Measurements from ENCODE around the gene GPS2.
"Not testable (repeated sequence)": the region's sequence is repeated elsewhere in the genome, so short reads cannot be mapped to it uniquely, and the experiment has no call there.

Gene GPS2

GRCh38 chr17:7348478-7349242 is 33.5 kb upstream of the GPS2 start:
- DNase-seq (ENCODE audit: low spot score), result no peak
- no peak for TF ChIP-seq CTCF (IDR thresholded peaks at IDR 0.05; ENCODE audit: extremely low read depth, insufficient read depth, missing control alignments)
- in situ Hi-C loops (cut with MboI; ENCODE audit: low pct_unique_long_range_greater_than_20kb, low sequenced_read_pairs, unreplicated experiment), result no loop called here

DNA sequence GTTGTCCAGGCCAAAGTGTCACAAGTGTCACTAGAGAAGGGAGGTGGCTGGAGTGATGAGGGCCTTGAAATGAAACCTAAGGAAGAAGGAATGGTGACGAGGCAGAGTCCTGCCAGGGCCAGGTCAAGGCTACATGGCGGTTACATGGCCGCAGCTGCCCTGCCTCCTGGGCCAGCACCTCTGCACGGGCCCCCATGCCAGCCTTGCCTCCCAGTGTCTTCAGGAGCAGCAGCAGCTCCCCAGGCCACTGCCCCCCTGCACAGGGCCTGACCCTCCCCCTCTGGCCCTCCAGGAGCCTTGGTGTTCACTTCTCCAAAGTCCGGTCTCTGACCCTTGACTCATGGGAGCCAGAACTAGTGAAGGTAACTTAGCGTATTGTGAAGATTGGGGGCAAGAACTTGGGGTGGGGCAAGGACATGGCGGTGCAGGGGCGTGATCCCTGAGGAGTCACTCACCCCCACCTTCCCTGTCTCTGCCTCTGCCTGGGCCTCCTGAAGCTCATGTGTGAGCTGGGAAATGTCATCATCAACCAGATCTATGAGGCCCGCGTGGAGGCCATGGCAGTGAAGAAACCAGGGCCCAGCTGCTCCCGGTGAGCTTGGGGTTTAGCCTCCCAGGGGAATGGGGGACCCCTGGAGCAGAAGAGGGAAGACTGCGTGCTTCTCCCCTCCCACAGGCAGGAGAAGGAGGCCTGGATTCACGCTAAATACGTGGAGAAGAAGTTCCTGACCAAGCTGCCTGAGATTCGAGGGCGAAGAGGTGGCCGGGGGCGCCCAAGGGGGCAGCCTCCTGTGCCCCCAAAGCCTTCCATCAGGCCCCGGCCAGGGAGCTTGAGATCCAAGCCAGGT is 32.7 kb upstream of the GPS2 start:
- TF ChIP-seq CTCF (IDR thresholded peaks at IDR 0.05; ENCODE audit: extremely low read depth, insufficient read depth, missing control alignments), result no peak
- in situ Hi-C loops (cut with MboI; ENCODE audit: low pct_unique_long_range_greater_than_20kb, low sequenced_read_pairs, unreplicated experiment), result no loop called here
- DNase-seq (ENCODE audit: low spot score), result no peak

DNA sequence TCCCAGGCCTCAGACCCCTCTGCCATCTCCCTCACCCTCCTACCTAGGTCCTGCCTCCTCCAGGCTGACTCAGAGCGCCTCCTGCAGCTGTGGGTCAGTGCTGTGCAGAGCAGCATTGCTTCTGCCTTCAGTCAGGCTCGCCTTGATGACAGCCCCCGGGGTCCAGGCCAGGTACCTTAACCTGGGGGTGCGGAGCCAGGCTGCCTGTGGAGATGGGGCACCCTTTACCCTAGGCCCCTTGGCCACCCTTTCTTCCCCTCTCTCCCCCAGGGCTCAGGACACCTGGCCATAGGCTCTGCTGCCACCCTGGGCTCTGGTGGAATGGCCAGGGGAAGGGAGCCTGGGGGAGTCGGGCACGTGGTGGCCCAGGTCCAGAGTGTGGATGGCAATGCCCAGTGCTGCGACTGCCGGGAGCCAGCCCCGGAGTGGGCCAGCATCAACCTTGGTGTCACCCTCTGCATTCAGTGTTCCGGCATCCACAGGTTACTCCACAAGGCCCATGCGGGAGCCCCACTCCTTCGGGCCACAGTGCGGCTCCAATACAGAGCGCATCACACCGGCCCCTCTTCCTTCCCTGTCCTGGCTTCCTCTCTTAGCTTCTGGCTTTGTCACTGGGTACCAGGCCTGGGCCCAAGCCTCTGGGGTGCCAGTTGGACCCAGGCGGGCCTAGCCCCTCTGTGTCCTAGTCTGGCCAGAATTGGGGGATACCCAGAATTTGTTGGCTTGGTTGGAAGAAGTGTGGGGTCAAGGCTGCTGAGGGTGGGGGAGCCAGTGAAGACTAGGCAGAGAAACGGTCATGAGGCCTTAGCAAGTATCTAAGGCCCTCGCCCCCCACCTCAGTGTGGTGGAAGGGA is 31.8 kb upstream of the GPS2 start:
- in situ Hi-C loops (cut with MboI; ENCODE audit: low pct_unique_long_range_greater_than_20kb, low sequenced_read_pairs, unreplicated experiment), result no loop called here
- no peak for TF ChIP-seq CTCF (IDR thresholded peaks at IDR 0.05; ENCODE audit: extremely low read depth, insufficient read depth, missing control alignments)
- no peak for DNase-seq (ENCODE audit: low spot score)

DNA sequence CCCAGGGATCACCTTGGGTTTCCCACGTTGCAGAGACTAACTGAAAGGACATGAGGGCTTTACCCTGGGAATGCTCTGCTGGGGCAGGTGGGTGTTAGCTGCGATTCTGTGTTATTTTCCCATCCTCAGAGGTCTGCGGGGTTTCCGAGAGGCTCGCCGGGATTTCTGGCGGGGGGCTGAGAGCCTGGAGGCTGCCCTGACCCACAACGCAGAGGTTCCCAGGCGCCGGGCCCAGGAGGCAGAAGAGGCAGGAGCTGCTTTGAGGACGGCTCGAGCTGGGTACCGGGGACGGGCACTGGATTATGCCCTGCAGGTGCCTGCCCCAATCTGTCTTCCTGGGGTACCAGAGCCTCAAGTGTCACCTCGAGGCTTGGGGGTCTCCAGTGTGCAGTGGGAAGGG is 28.1 kb upstream of the GPS2 start:
- no peak for DNase-seq (ENCODE audit: low spot score)
- in situ Hi-C loops (cut with MboI; ENCODE audit: low pct_unique_long_range_greater_than_20kb, low sequenced_read_pairs, unreplicated experiment), result no loop called here
- TF ChIP-seq CTCF (IDR thresholded peaks at IDR 0.05; ENCODE audit: extremely low read depth, insufficient read depth, missing control alignments), result no peak

DNA sequence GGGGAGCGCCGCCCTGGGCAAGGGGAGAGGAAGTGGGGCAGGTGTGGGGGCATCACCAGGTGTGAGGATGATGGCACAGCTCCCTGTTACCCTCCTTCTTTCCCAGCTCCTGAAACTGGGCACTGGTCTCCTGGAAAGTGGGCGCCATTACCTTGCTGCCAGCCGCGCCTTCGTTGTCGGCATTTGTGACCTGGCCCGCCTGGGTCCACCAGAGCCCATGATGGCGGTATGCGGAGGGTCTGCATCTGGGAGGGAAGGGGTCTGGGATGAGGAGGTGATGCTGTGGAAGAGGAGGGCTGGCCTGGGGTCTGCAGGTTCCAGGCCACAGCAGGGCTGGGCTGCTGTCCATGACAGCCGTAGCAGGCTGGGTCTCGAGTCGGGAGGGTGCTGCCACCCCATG is 26.7 kb upstream of the GPS2 start:
- no peak for TF ChIP-seq CTCF (IDR thresholded peaks at IDR 0.05; ENCODE audit: extremely low read depth, insufficient read depth, missing control alignments)
- no peak for DNase-seq (ENCODE audit: low spot score)
- in situ Hi-C loops (cut with MboI; ENCODE audit: low pct_unique_long_range_greater_than_20kb, low sequenced_read_pairs, unreplicated experiment), result no loop called here

DNA sequence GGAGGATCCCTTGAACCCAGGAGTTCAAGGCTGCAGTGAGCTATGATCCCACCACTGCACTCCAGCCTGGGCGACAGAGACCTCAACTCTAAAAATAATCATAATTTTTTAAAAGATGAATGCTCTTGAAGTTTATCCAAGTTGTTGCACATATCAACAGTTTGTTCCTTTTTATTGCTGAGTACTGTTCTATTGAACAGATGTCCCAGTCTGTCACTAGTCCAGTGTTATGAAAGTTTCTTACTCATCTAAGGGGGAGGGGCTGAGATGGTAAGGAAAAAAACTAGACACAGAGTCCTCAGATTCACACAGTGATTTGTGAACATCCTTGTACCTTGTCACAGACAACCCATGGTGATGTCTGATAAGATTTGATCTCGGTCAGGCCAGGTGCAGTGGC is 25.0 kb upstream of the GPS2 start:
- in situ Hi-C loops (cut with MboI; ENCODE audit: low pct_unique_long_range_greater_than_20kb, low sequenced_read_pairs, unreplicated experiment), result no loop called here
- DNase-seq (ENCODE audit: low spot score), result no peak
- TF ChIP-seq CTCF (IDR thresholded peaks at IDR 0.05; ENCODE audit: extremely low read depth, insufficient read depth, missing control alignments), result no peak

DNA sequence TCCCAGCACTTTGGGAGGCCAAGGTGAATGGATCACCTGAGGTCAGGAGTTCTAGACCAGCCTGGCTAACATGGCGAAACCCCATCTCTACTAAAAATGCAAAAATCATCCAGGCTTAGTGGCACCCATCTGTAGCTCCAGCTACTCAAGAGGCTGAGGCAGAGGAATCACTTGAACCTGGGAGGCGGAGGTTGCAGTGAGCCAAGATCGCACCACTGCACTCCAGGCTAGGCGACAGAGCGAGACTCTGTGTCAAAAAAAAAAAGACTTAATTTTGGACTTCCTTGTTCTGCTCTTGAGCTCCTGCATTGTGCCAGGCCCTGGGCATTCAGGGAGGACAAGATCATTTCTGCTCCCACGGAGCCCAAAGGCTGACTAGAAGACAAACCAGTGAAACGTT is 22.4 kb upstream of the GPS2 start:
- in situ Hi-C loops (cut with MboI; ENCODE audit: low pct_unique_long_range_greater_than_20kb, low sequenced_read_pairs, unreplicated experiment); DNase-seq (ENCODE audit: low spot score): not testable (repeated sequence)
